ENCODE measurements around the gene SYTL2. TPM values are rescaled to one million over a fixed set of nuclear protein-coding genes. Genes with fewer than 3 reads are reported as not detected.

Gene SYTL2
- total and polyA plus RNA-seq, 2 experiments from 2014 or later: 3.4 to 7.2 TPM

DNA sequence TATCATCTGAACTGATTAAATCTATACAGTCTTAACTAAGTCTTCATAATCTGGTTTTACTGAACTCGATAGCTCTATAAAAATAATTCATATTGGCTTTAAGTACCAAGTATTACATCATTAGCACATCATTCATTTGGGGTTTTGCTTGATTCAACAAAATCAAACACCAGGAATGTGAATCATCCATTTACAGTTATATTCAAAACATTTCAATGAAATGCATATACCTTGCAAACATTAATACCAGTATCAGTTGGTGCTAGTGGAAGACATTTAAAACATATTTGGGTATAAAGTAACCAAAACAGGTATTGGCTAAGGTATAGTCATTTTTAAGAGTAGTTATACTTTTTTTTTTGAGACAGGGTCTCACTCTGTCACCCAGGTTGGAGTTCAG lies 112.7 kb downstream of the SYTL2 start:
- no peak for DNase-seq (ENCODE audit: low spot score)
- Mint-ChIP-seq H3K9me3 (no peaks in the 10 kb centered on the region), H3K36me3 (ENCODE audit: low read depth) (no peaks in the 10 kb centered on the region), H3K27me3 (ENCODE audit: insufficient read depth, low read depth, poor library complexity) (no peaks in the 10 kb centered on the region), H3K27ac (no peak overlapping the region), H3K4me1 (peaks cover 7% of the 10 kb centered on the region; the same call in 2 of the 3 replicates), H3K4me3 (no peak overlapping the region)
- no peaks in the 10 kb centered on the region for H3K4me1 ChIP-seq (ENCODE audit: insufficient read depth)
- H3K36me3 ChIP-seq (ENCODE audit: insufficient read depth): no peaks in the 10 kb centered on the region
- H3K4me3 ChIP-seq: no peak overlapping the region
- H2AFZ ChIP-seq: no peak overlapping the region
- H3K4me2 ChIP-seq: no peak overlapping the region
- no peaks in the 10 kb centered on the region for H3F3A ChIP-seq (replicated peaks; ENCODE audit: low read depth)
- no peaks in the 10 kb centered on the region for H4K20me1 ChIP-seq (replicated peaks; ENCODE audit: insufficient read depth)
- TF ChIP-seq, protein P1, sequence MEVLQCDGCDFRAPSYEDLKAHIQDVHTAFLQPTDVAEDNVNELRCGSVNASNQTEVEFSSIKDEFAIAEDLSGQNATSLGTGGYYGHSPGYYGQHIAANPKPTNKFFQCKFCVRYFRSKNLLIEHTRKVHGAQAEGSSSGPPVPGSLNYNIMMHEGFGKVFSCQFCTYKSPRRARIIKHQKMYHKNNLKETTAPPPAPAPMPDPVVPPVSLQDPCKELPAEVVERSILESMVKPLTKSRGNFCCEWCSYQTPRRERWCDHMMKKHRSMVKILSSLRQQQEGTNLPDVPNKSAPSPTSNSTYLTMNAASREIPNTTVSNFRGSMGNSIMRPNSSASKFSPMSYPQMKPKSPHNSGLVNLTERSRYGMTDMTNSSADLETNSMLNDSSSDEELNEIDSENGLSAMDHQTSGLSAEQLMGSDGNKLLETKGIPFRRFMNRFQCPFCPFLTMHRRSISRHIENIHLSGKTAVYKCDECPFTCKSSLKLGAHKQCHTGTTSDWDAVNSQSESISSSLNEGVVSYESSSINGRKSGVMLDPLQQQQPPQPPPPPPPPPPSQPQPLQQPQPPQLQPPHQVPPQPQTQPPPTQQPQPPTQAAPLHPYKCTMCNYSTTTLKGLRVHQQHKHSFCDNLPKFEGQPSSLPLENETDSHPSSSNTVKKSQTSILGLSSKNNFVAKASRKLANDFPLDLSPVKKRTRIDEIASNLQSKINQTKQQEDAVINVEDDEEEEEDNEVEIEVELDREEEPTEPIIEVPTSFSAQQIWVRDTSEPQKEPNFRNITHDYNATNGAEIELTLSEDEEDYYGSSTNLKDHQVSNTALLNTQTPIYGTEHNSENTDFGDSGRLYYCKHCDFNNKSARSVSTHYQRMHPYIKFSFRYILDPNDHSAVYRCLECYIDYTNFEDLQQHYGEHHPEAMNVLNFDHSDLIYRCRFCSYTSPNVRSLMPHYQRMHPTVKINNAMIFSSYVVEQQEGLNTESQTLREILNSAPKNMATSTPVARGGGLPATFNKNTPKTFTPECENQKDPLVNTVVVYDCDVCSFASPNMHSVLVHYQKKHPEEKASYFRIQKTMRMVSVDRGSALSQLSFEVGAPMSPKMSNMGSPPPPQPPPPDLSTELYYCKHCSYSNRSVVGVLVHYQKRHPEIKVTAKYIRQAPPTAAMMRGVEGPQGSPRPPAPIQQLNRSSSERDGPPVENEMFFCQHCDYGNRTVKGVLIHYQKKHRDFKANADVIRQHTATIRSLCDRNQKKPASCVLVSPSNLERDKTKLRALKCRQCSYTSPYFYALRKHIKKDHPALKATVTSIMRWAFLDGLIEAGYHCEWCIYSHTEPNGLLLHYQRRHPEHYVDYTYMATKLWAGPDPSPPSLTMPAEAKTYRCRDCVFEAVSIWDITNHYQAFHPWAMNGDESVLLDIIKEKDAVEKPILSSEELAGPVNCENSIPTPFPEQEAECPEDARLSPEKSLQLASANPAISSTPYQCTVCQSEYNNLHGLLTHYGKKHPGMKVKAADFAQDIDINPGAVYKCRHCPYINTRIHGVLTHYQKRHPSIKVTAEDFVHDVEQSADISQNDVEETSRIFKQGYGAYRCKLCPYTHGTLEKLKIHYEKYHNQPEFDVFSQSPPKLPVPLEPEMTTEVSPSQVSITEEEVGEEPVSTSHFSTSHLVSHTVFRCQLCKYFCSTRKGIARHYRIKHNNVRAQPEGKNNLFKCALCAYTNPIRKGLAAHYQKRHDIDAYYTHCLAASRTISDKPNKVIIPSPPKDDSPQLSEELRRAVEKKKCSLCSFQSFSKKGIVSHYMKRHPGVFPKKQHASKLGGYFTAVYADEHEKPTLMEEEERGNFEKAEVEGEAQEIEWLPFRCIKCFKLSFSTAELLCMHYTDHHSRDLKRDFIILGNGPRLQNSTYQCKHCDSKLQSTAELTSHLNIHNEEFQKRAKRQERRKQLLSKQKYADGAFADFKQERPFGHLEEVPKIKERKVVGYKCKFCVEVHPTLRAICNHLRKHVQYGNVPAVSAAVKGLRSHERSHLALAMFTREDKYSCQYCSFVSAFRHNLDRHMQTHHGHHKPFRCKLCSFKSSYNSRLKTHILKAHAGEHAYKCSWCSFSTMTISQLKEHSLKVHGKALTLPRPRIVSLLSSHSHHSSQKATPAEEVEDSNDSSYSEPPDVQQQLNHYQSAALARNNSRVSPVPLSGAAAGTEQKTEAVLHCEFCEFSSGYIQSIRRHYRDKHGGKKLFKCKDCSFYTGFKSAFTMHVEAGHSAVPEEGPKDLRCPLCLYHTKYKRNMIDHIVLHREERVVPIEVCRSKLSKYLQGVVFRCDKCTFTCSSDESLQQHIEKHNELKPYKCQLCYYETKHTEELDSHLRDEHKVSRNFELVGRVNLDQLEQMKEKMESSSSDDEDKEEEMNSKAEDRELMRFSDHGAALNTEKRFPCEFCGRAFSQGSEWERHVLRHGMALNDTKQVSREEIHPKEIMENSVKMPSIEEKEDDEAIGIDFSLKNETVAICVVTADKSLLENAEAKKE (CRISPR knock-in tag; IDR thresholded peaks at IDR 0.05): no peak
- no peak for TF ChIP-seq ZNF114 (CRISPR knock-in tag; IDR thresholded peaks at IDR 0.05)
- no peak for TF ChIP-seq POLR2AphosphoS5 (IDR thresholded peaks at IDR 0.05; ENCODE audit: low read depth)
- TF ChIP-seq ZNF331 (CRISPR knock-in tag; IDR thresholded peaks at IDR 0.05; ENCODE audit: low read depth): no peak
- no peak for TF ChIP-seq NANOG (IDR thresholded peaks at IDR 0.05; ENCODE audit: borderline replicate concordance)
- no peak for TF ChIP-seq JUNB (IDR thresholded peaks at IDR 0.05; ENCODE audit: unreplicated experiment)
- TF ChIP-seq EZH2 (IDR thresholded peaks at IDR 0.05; ENCODE audit: low read depth, unreplicated experiment): no peak
- TF ChIP-seq ETS1 (IDR thresholded peaks at IDR 0.05): no peak
- no peak for TF ChIP-seq EZH2phosphoT487 (IDR thresholded peaks at IDR 0.05; ENCODE audit: unreplicated experiment)
- TF ChIP-seq REST (IDR thresholded peaks at IDR 0.05; ENCODE audit: unreplicated experiment): no peak
- TF ChIP-seq, protein P2, sequence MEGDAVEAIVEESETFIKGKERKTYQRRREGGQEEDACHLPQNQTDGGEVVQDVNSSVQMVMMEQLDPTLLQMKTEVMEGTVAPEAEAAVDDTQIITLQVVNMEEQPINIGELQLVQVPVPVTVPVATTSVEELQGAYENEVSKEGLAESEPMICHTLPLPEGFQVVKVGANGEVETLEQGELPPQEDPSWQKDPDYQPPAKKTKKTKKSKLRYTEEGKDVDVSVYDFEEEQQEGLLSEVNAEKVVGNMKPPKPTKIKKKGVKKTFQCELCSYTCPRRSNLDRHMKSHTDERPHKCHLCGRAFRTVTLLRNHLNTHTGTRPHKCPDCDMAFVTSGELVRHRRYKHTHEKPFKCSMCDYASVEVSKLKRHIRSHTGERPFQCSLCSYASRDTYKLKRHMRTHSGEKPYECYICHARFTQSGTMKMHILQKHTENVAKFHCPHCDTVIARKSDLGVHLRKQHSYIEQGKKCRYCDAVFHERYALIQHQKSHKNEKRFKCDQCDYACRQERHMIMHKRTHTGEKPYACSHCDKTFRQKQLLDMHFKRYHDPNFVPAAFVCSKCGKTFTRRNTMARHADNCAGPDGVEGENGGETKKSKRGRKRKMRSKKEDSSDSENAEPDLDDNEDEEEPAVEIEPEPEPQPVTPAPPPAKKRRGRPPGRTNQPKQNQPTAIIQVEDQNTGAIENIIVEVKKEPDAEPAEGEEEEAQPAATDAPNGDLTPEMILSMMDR (conservative IDR thresholded peaks at IDR 0.05; ENCODE audit: low read depth in 2 of 2): no peak
- TF ChIP-seq STAT1 (IDR thresholded peaks at IDR 0.05; ENCODE audit: unreplicated experiment): no peak
- no peaks in the 10 kb centered on the region for H3K9me2 ChIP-seq (ENCODE audit: insufficient read depth)
- ATAC-seq: no peak
- no peaks in the 10 kb centered on the region for H3K27me3 ChIP-seq (ENCODE audit: insufficient read depth)
- no peaks in the 10 kb centered on the region for H3K79me2 ChIP-seq (replicated peaks; ENCODE audit: insufficient read depth)
- H3K27ac ChIP-seq (ENCODE audit: low read depth): no peak overlapping the region

Data from GM23338 (cell line).